Lower lobe of right lung (tissue), 2 donors: ENCODE measurements around the gene PNPLA2. TPM values are rescaled to one million over a fixed set of nuclear protein-coding genes. Genes with fewer than 3 reads are reported as not detected.

ENCODE experiments used
- ATAC-seq, 2 donors: fragments of 200-7000 bp; cut with Tn5 transposase; one replicate each; pipeline ENCODE4 v1.9.1; 2020 to 2022; ENCODE audit warnings: mild to moderate bottlenecking in 2 of 2, moderate library complexity in 2 of 2
- DNase-seq: peaks from one replicate; pipeline ENCODE4 v3.0.0-alpha.2; 2020
- H3K27ac ChIP-seq: fragments of 200-600 bp; one replicate; pipeline ENCODE4 v1.8.0; 2022
- H3K27me3 ChIP-seq: fragments of 200-600 bp; one replicate; pipeline ENCODE4 v1.8.0; 2022; ENCODE audit warnings: low read depth
- H3K36me3 ChIP-seq: fragments of 200-600 bp; one replicate; pipeline ENCODE4 v1.8.0; 2022; ENCODE audit warnings: mild to moderate bottlenecking
- H3K4me1 ChIP-seq: fragments of 200-600 bp; one replicate; pipeline ENCODE4 v1.8.0; 2022
- H3K4me3 ChIP-seq: fragments of 200-600 bp; one replicate; pipeline ENCODE4 v1.8.0; 2022; ENCODE audit warnings: mild to moderate bottlenecking
- H3K9me3 ChIP-seq: fragments of 200-600 bp; one replicate; pipeline ENCODE4 v1.8.0; 2022
- intact Hi-C: fragments of 100-400 bp; cut with DNase I; formaldehyde crosslinking; loops from one replicate; pipeline ENCODE4 v1.11.0; 2022
- total RNA-seq: library from RNA; stranded (reverse); fragmentation: NEBNext Ultra II Directional; extraction: Animal tissue kit (Norgen Biotek cat#: 25700); gene quantifications from one replicate; pipeline ENCODE4 v1.2.1, GENCODE V29; 2021
- TF ChIP-seq, protein P1 (sequence below): fragments of 200-600 bp; IDR thresholded peaks from one replicate; pipeline ENCODE4 v1.8.0; 2022; ENCODE audit warnings: antibody characterized with exemption, mild to moderate bottlenecking
- donor health status: DM: no; HTN: yes; CAD: no; lungs with severe emphysema.

PNPLA2 gene
- total RNA-seq, 1 donor from 2014 or later = 137 TPM

DNA sequence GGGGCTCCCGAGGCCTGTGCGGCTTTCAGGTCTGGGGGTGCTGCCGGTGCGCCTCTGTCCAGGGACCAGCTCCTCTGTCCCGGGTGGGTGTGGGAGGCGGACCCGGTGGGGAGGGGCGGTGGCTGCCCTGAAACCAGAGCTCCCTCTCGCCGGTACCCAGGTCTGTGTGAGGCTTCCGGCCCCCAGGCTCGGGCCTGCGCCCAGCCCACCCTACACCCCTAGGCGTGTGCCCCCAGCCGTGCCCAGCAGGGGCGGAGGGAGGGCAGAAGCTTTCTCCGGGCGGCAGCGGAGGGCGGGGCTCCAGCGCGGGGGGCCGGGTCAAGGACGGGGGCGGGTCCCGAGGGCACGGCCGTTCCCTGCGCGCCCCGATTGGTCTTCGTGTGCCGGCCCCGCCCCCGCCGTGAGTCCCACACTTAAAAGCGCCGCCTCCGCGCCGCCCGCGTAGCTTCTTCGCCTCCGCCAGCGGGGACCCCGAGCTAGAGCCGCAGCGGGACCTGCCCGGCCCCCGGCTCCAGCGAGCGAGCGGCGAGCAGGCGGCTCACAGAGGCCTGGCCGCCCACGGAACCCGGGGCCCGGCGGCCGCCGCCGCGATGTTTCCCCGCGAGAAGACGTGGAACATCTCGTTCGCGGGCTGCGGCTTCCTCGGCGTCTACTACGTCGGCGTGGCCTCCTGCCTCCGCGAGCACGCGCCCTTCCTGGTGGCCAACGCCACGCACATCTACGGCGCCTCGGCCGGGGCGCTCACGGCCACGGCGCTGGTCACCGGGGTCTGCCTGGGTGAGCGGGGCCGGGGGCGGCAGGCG, 616 bp downstream of the PNPLA2 start:
- DNase-seq (peak; percentile 95), ATAC-seq (peak; percentile 92 to 93)
- H3K27me3 ChIP-seq = no peaks in the 10 kb centered on the region
- intact Hi-C loops = no loop called here
- H3K36me3 ChIP-seq = peaks cover 28% of the 10 kb centered on the region
- TF ChIP-seq, protein P1, sequence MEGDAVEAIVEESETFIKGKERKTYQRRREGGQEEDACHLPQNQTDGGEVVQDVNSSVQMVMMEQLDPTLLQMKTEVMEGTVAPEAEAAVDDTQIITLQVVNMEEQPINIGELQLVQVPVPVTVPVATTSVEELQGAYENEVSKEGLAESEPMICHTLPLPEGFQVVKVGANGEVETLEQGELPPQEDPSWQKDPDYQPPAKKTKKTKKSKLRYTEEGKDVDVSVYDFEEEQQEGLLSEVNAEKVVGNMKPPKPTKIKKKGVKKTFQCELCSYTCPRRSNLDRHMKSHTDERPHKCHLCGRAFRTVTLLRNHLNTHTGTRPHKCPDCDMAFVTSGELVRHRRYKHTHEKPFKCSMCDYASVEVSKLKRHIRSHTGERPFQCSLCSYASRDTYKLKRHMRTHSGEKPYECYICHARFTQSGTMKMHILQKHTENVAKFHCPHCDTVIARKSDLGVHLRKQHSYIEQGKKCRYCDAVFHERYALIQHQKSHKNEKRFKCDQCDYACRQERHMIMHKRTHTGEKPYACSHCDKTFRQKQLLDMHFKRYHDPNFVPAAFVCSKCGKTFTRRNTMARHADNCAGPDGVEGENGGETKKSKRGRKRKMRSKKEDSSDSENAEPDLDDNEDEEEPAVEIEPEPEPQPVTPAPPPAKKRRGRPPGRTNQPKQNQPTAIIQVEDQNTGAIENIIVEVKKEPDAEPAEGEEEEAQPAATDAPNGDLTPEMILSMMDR = peak; percentile 6
- peak overlapping the region; percentile 95 for H3K27ac ChIP-seq
- peak overlapping the region; percentile 68 for H3K4me3 ChIP-seq
- peaks cover 32% of the 10 kb centered on the region for H3K4me1 ChIP-seq
- no peaks in the 10 kb centered on the region for H3K9me3 ChIP-seq

GRCh38 chr11:819943-820649, 1.4 kb downstream of the PNPLA2 start:
- Histone ChIP-seq H3K4me3 (peak overlapping the region; percentile 68), H3K4me1 (peaks cover 32% of the 10 kb centered on the region), H3K27me3 (no peaks in the 10 kb centered on the region), H3K27ac (peak overlapping the region; percentile 95), H3K9me3 (no peaks in the 10 kb centered on the region), H3K36me3 (peaks cover 36% of the 10 kb centered on the region)
- TF ChIP-seq, protein P1 = no peak
- DNase-seq (peak; percentile 97), ATAC-seq (peak; percentile 79 to 83)
- intact Hi-C loops = no loop called here

DNA sequence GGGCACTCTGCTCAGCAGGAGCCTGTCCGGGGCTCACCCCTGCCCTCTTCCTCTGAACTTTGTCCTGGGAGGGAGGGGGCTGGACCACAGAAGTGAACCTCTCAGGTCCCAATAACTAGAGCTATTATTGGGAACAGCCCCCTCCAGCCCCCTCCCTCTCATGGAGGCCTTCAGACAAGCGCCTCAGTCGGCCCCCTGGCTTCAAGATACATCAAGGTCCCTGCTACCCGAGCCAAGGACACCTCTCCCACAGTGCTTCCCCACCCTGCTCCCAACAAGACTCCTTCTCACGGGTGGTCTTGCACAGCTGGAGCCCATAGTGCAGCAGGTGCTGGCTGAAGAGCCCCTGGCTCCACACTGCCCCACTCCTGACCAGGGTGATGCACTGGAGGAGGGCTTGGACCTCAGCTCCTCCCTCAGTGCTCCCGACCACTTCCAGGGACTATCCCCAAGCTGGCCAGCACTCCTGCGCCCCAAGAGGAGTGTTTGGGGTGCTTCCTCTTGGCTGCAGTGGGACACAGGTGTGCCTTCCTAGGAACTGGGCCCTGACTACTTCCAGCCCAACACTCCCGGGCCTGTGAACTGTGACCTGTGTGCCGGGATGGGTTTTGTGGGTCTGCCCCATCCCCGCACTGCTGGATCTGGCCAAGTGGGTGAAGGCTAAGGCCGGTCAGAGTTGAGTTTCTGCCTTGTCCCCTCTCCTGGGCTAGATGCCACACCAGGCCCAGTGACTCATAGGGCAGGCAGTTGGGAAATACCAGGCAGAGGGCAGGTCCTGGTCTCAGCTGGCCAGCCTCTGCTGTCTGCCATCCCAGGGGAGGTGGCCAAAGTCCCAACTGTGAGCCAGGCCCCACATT, 2.2 kb downstream of the PNPLA2 start:
- Histone ChIP-seq H3K36me3 (peaks cover 42% of the 10 kb centered on the region), H3K4me1 (peaks cover 38% of the 10 kb centered on the region), H3K27me3 (no peaks in the 10 kb centered on the region), H3K9me3 (no peaks in the 10 kb centered on the region), H3K4me3 (peak overlapping the region; percentile 68), H3K27ac (peak overlapping the region; percentile 95)
- ATAC-seq (peak; percentile 64 to 67), DNase-seq (peak; percentile 88)
- intact Hi-C loops = no loop called here
- TF ChIP-seq, protein P1 = no peak

DNA sequence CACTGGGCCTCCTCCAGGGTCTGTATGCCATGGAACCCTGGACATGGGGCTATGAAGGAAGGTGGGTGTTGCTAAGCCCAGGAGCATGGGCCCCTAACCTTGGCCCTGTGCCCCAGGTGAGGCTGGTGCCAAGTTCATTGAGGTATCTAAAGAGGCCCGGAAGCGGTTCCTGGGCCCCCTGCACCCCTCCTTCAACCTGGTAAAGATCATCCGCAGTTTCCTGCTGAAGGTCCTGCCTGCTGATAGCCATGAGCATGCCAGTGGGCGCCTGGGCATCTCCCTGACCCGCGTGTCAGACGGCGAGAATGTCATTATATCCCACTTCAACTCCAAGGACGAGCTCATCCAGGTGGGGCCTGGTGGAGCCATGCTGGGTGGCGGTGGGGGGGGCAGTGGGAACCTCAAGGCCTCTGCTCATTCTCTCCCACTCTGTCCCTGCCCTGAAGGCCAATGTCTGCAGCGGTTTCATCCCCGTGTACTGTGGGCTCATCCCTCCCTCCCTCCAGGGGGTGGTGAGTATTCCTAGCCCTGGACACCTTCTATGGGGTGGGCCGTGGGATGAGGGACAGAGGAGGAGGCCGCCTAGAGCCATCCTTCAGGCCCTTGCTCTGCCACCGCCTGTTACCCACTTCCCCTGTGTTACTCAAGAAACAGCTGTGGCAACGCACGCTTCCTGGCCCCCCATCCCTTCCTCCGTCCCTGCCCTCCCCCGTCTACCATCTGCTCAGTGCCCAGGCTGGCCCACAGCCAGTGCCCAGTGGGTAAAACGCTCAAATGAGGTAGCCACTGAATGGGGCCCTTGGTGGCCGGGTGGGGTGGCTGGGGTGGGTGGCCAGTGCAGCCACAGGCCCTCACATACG, 3.0 kb downstream of the PNPLA2 start:
- Histone ChIP-seq H3K9me3 (no peaks in the 10 kb centered on the region), H3K4me1 (peaks cover 46% of the 10 kb centered on the region), H3K27ac (peak overlapping the region; percentile 95), H3K36me3 (peaks cover 42% of the 10 kb centered on the region), H3K4me3 (peak overlapping the region; percentile 68), H3K27me3 (no peaks in the 10 kb centered on the region)
- TF ChIP-seq, protein P1 = no peak
- DNase-seq (peak; percentile 85), ATAC-seq (peak in 1 of 2 donors; percentile 1)
- intact Hi-C loops = no loop called here
